ENCODE measurements around the gene OR10C1.

OR10C1 gene

GRCh38 chr6:29466241-29466640 is 27.1 kb downstream of the OR10C1 start:
- ChIA-PET POLR2A (ENCODE audit: low non-redundant PET) (no interaction called here), CTCF (no interaction called here)
- H3K27ac ChIP-seq = no peak overlapping the region
- no peak for TF ChIP-seq CTCF (conservative IDR thresholded peaks at IDR 0.05; ENCODE audit: low read depth)
- no peak for DNase-seq (ENCODE audit: low spot score)

- no peak for TF ChIP-seq CTCF (conservative IDR thresholded peaks at IDR 0.05; ENCODE audit: low read depth)
- CTCF ChIA-PET = no interaction called here
- POLR2A ChIA-PET (ENCODE audit: low non-redundant PET) = no interaction called here
- no peak overlapping the region for H3K27ac ChIP-seq
- DNase-seq (ENCODE audit: low spot score) = no peak
Observed at GRCh38 chr6:29474996-29475395, 35.9 kb downstream of the OR10C1 start.

GRCh38 chr6:29477923-29478450 is 38.9 kb downstream of the OR10C1 start:
- no peak overlapping the region for H3K27ac ChIP-seq
- ChIA-PET CTCF (no interaction called here), POLR2A (ENCODE audit: low non-redundant PET) (no interaction called here)
- TF ChIP-seq CTCF (conservative IDR thresholded peaks at IDR 0.05; ENCODE audit: low read depth) = no peak
- DNase-seq (ENCODE audit: low spot score) = no peak

- no peak for DNase-seq (ENCODE audit: low spot score)
- TF ChIP-seq CTCF (conservative IDR thresholded peaks at IDR 0.05; ENCODE audit: low read depth) = no peak
- ChIA-PET CTCF (no interaction called here), POLR2A (ENCODE audit: low non-redundant PET) (no interaction called here)
- H3K27ac ChIP-seq = no peak overlapping the region
Observed at GRCh38 chr6:29478740-29479139, 39.6 kb downstream of the OR10C1 start.

- ChIA-PET CTCF (no interaction called here), POLR2A (ENCODE audit: low non-redundant PET) (no interaction called here)
- no peak for TF ChIP-seq CTCF (conservative IDR thresholded peaks at IDR 0.05; ENCODE audit: low read depth)
- H3K27ac ChIP-seq = no peak overlapping the region
- no peak for DNase-seq (ENCODE audit: low spot score)
Observed at GRCh38 chr6:29479560-29479959, 40.5 kb downstream of the OR10C1 start.

GRCh38 chr6:29483186-29483585 is 44.1 kb downstream of the OR10C1 start:
- CTCF ChIA-PET = no interaction called here
- no peak for TF ChIP-seq CTCF (conservative IDR thresholded peaks at IDR 0.05; ENCODE audit: low read depth)
- no peak for DNase-seq (ENCODE audit: low spot score)
- H3K27ac ChIP-seq = no peak overlapping the region
- POLR2A ChIA-PET (ENCODE audit: low non-redundant PET) = no interaction called here

- DNase-seq (ENCODE audit: low spot score) = no peak
- CTCF ChIA-PET = no interaction called here
- no peak for TF ChIP-seq CTCF (conservative IDR thresholded peaks at IDR 0.05; ENCODE audit: low read depth)
- POLR2A ChIA-PET (ENCODE audit: low non-redundant PET) = no interaction called here
- H3K27ac ChIP-seq = no peak overlapping the region
Observed at GRCh38 chr6:29483735-29484134, 44.6 kb downstream of the OR10C1 start.

Measured in RWPE1 (cell line).